Body of pancreas (tissue), 4 donors: ENCODE data around the gene SGO2.

Experiments used
- CTCF ChIP-seq, 7 experiments: fragments of 450-650 bp in 4 of 7; fragments of 200-600 bp in 3 of 7; sonication (generic) in 3 of 7; IDR thresholded peaks; one replicate each; pipeline ENCODE4 v1.5.1; 2016 to 2019; ENCODE audit warnings: antibody characterized with exemption in 7 of 7
- POLR2A ChIP-seq, 3 donors: fragments of 450-650 bp; IDR thresholded peaks; one replicate each; pipeline ENCODE4 v1.6.1; 2016; ENCODE audit warnings: antibody characterized with exemption in 3 of 3, mild to moderate bottlenecking in 2 of 3

GRCh38 chr2:200528228-200528627, 2.2 kb downstream of the SGO2 start:
- TF ChIP-seq CTCF (IDR thresholded peaks at IDR 0.05): no peak
- no peak for TF ChIP-seq POLR2A (IDR thresholded peaks at IDR 0.05)
